Skin of body (tissue), 2 donors: Measurements from ENCODE around the gene MYRIP. TPM values are rescaled to one million over a fixed set of nuclear protein-coding genes. Genes with fewer than 3 reads are reported as not detected.
"Not testable (repeated sequence)": the region's sequence is repeated elsewhere in the genome, so short reads cannot be mapped to it uniquely, and the experiment has no call there.

ENCODE experiments used
- DNase-seq: peaks from one replicate; lab custom pipeline; 2025; lab: John Stamatoyannopoulos, UW
- total RNA-seq: library from RNA; depleted of rRNA; stranded (reverse); fragments of >200 nt; gene quantifications from one replicate; pipeline ENCODE4 v1.2.3, GENCODE V29; 2014

The MYRIP gene
- total RNA-seq, 1 donor from 2014 or later: 0.99 TPM

DNA sequence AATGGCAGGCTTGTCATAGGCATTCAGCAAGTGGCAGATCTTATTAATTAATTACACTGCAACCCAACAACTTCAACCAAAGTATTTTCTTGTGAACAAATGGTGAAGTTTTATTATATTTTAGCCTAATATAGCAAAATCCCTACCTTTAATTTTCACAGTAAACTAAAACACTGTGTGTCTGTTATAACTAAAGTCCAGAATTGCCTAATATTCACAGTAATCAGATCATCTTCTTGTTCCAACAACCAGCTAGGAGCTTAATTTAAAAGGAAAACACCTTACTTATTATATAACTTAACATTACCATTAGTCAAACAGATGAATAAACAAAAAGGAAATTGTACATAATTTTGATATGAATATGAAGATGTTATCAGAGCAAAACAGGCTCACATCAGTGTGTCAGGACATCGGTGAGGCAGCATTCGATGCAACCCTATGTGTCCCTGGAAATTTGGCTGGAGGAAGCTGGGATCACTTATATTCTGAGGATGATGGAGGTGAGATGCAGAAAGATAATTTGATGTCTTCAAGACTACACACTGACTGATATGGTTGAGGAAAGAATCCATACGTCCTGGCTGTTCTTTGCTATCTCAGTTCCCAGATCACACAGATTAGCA is 310.8 kb downstream of the MYRIP start:
- DNase-seq: no peak

DNA sequence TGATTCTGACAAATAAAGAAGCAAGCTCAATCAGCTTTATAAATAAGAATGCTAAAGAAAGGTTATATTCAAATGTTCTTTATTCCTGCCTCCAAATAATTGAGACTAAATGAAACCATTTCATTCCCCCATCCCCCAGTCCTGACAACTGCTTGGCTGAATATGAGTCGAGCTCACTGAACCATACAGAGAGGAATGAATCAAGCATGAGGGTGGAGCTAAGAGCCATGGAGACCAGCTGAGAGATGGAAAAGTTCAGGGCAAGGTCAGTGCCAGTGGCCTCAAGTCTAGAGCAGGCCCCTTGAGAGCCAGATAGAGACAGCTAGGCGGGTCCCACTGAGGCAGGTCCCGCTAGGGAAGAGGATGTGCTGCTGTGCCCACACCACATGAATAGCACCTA is 311.4 kb downstream of the MYRIP start:
- no peak for DNase-seq

DNA sequence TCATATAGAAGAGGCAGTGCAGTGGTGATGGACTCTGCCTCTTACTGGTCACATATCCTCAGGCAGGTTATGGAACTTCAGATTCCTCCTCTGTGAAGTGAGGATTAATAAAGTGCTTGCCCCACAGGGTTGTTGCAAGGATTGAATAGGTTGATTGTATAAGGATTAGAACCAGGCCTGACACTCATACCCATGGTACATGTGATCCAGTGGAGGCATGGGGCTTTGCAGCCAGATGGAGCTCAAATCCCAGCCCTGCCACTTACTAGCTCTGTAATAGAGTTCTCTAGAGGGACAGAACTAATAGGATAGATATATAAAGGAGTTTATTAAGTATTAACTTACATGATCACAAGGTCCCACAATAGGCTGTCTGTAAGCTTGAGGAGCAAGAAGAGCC is 315.5 kb downstream of the MYRIP start:
- DNase-seq: no peak

DNA sequence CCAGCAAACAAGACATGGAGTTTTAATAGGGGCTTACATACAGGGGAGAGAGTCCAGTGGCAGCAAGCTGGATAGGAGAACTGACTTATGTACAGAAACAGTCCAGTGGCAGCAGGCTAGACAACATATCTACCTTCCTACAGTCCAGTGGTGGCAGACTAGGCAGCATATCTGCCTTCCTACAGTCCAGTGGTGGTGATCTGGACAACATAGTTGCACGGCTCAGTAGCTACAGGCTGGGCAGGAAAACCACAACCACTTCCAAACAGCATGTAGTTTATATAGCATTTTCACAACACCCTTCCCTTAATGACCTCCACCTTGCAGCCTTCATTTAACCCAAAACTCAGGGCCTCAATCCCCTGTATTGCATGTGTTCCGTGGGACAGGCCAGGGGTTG is 318.8 kb downstream of the MYRIP start:
- DNase-seq: no peak

DNA sequence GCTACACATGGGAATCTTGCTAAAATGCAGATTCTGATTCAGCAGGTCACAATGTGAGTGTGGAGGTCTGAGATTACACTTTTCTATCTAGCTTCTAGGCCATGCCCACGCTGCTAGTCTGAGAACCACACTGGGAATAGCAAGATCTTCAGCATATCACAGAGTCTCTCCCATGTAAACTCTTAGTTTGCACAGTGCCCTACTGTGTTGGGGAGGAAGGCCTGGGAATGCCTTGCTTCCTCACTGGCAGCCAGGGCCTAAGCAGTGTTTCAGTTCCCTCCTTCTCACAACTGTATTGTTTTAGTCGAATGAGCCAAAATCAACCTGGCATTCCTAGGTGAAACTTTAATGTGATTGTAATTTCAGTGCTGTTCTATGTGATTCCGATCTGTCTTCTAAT is 320.1 kb downstream of the MYRIP start:
- no peak for DNase-seq

DNA sequence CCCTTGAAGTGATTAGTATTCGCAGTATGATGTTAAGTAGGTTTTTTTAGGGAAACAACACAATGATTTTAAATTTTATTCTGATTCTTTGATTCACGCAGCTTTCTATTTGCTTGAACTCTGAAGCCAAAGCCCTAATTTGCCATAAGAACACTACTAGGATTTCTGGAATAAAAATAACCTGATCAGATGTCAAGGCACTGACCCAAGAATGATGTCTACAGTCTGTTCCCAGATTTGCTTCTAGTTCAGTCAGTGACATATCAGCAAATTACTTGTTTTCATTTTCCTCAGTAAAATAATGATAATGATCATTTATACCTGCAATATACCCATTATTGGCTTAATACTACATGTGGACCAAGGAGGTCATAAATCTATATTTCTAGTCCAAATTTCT is 320.6 kb downstream of the MYRIP start:
- DNase-seq: peak; percentile 27

DNA sequence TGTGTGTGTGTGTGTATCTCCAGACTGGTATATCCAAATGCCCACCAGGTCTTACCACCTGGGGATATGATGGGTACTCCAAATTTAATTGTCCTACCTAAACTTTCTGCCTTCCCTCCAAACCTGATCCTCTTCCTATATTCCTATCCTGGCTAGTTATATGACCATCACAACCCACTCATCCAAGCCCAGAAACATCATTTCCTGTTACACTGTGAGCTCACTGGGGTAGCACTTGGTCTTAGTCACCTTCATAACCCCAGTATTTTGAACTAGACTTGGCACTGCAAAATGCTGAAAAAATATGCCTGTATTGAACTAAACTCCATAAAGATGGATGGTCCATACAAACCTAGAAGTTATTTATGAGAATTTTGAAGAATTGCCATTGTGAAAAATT is 321.3 kb downstream of the MYRIP start:
- no peak for DNase-seq

DNA sequence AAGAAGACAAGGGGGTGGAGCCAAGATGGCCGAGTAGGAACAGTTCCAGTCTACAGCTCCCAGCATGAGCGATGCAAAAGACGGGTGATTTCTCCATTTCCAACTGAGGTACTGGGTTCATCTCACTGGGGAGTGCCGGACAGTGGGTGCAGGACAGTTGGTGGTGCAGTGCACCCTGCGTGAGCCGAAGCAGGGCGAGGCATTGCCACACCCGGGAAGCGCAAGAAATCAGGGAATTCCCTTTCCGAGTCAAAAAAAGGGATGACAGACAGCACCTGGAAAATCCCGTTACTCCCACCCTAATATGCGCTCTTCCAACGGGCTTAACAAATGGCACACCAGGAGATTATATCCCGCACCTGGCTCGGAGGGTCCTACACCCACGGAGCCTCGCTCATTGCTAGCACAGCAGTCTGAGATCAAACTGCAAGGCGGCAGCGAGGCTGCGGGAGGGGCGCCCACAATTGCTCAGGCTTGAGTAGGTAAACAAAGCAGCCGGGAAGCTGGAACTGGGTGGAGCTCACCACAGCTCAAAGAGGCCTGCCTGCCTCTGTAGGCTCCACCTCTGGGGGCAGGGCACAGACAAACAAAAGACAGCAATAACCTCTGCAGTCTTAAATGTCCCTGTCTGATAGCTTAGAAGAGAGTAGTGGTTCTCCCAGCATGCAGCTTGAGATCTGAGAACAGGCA is 324.6 kb downstream of the MYRIP start:
- not testable (repeated sequence) for DNase-seq

DNA sequence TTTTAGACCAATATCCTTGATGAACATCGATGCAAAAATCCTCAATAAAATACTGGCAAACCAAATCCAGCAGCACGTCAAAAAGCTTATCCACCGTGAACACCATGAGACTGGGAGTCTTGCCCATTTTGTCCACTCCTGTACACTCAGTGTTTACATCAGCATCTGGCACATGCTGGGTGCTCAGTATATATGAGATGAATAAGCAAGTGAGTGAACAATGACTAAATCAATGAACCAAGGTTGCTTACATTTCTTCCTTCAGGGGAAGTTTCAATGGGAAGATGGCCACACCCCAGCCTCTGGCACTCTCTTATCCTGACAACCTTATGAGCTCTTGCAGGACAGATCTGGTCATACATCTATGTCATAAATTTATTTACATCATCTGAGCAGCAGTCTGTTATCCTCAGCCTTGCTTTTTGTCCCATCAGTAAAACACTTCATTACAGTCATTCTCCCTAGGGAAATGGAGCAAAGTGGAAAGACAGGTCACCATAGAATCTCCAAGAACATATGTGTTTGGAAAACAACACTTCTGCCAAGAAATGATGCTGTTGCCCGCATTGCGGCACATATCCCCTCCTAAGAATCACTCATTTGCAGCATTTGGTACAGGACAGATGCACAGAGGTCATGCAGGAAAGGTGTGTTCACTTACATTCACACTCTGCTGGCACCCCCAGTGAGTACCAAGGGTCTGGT is 328.3 kb downstream of the MYRIP start:
- DNase-seq: no peak

DNA sequence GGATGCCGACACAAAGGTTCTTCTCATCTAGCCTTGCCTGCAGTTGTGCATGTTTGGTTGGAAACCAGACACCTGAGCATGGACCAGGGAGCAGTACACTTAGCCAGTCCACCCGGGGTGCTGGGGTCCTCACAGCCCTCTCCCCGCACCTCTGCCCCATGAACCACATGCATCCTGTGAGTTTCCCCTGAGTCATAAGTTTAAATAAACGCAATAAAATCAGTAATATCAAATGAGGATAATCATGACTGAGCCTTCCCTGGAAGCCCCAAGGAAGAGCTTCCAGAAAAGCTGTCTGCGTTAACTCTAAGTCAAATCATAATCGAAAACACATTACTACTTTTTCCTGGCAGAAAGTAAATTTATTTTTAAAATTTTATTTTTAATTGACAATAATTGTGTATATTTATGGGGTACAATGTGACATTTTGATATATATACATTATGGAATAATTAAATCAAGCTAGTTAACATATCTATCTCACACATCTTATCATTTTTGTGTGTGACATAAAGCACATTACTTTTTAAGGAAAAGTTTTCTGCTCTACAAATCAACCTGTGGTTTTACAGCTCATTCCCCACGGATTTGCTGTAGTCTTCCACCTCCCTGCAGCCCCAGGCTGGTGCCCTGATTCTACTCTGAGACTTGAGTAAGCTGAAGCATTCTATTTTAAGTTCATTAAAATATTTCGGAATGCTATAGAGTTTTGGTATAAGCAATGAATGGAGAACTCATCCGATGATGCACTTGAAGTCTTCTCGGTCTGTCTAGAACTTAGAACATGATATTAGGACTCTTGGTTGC is 334.1 kb downstream of the MYRIP start:
- DNase-seq: no peak

DNA sequence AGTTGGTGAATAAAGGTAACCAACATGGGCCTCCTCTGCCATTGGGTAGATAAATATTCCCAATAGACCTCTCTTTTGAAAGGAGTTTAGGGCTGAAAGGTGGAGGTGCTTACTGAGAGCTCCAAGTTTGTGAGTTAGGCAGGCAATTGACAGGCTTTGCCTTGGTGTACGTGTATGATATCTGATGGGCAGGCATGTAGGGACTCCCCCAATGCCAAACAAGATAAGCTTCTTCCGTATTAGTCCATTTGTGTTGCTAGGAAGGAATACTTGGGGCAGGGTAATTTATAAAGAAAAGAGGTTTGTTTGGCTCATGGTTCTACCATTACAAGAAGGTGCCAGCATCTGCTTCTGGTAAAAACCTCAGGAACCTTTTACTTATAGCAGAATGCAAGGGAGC is 339.4 kb downstream of the MYRIP start:
- DNase-seq: no peak

DNA sequence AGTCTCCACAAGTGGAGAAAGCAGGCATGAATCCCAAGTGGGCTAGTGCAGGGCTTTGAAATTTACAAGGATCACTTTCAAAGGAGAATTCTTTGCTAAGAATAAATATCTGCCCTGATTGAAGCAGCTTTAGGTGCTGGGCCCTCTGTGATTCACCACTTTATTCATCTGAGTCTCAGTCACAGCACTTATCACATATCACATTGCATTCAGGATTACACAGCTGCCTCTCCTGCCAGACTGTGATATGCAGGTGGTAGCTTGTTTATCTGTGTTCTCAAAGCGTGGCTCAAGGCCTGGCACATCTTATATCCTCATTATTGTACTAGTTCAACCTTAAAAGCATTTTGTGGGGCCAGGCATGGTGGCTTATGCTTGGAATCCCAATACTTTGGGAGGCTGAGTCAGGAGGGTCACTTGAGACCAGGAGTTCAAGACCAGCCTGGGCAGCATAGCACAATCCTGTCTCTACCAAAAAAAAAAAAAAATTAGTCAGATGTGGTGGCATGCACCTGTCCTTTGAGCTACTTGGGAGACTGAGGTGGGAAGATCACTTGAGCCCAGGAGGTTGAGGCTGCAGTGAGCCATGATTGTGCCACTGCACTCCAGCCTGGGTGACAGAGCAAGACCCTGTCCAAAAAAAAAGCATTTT is 343.2 kb downstream of the MYRIP start:
- no peak for DNase-seq

DNA sequence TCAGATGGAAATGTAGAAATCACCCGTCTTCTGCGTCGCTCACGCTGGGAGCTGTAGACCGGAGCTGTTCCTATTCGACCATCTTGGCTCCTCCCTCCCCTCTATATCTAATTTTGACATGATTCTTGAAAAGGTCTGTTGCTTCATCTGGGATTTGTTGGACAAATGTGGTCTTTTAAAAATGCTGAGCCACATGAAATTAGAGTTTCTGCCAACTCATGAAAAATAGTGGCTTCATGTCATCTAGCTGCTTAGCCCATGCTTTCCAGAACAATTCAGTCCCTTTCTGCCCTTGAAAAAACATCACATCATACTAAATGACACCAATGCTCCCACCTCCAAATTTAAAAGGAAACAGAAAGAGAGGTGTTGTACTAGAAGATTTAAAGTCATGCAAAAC is 351.5 kb downstream of the MYRIP start:
- no peak for DNase-seq

DNA sequence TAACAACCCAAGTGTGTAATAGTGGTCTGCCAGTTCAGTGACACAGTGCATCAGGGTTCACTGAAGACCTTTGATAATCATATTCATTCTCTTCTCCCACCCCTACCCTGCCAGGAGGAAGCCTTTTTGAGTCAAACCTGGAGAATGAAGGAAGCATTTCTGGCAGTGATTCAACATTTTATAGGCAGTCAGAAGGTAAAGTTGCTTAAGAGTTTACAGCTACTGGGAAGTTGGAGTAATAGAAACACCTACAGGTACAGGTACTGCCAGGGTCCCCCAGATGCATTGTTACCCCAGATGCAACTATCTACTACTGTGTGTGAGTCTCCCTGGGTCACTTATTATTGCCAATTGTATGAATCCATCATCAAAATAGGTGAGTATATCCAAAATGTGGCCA is 353.2 kb downstream of the MYRIP start:
- DNase-seq: no peak

DNA sequence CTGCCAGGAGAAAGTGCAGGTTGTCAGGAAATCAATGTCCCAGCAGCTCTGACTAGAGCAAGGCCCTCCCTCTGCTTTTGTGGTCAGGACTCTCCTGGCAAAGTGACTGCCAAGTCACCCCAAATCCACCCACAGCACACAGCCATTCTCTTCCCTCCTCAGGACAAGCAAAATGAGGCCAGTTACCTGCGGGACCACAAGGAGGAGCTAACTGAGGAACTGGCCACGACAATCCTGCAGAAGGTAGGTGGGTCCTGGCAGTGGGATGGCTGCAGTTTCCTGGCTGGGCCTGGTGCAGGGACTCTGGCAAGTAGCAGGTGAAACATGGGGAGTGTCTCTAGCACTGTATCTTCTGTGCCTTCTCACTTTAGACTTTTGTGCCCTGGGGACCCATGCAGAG is 357.6 kb downstream of the MYRIP start:
- DNase-seq: no peak

DNA sequence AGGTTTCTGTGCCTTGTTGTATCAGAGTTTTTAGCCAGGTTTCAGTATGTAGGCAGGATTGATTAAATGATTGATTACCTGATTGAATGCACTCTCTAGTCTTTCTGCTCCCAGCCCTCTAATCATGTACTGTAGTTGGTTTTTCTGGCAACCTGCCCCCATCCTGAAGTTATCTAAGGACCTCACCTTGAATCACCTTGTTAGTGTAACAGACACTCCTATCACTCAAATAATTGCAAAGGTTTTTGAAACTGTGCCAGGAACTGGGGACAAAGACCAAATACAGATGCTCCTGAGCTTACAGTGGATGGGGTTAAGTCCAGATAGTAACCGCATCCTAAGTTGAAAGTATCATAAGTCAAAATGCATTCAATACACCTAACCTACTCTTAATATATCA is 358.5 kb downstream of the MYRIP start:
- no peak for DNase-seq

DNA sequence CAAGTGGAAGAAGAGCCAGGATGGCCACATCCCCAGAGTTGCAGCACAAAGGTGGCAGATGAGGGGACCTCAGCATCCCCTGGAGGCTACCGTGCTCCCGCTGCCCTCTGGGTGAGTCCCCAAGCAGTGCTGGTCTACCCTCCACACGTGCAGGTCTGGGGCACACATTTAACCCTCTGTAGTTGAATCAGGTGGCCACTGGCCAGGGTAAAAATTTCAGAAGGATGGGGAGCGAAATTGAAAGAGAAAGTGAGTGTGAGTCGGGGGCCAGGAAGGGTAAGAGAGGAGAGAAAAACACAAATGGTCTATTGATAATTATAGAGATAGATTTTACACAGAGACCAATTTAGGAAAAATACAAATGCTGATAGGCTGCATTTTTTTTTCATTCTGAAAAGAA is 360.6 kb downstream of the MYRIP start:
- DNase-seq: no peak

DNA sequence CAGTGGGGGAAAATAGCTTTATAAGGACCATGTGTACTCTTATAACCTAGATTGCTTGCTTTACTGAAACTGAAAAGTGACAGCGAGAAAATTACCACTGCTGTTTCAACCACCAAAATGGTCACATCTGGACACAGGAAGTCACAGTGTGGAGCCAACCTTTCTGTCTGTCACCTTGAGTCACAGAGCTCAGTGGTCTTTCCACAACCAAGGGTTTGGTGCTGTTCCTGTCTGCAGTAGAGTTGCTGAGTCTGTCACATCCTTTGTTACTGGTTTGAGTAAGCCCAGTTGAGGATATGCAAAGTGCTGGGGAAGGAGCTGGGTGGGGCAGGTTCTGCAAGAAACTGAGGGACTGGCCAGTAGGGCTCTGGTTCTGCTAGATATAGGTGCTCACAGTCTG is 361.0 kb downstream of the MYRIP start:
- no peak for DNase-seq

DNA sequence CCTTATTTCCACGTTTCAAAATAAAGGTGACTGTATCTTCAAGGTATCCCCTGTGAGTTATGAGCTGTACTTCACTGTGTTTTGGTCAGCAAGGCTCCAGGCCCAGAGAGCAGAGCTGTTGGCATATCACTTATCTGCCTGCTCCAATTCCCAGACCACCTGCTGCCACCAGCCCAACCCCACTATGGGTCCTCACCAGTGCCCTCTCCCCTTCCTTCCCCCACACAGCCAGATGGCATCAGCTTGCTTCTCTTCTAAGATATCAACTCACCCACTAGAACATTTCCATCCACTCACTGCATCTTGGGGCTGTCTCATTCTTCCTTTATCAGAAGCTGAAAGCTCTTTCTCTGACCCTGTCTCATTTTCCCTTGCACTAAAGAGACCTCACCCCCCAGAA is 363.2 kb downstream of the MYRIP start:
- DNase-seq: no peak

DNA sequence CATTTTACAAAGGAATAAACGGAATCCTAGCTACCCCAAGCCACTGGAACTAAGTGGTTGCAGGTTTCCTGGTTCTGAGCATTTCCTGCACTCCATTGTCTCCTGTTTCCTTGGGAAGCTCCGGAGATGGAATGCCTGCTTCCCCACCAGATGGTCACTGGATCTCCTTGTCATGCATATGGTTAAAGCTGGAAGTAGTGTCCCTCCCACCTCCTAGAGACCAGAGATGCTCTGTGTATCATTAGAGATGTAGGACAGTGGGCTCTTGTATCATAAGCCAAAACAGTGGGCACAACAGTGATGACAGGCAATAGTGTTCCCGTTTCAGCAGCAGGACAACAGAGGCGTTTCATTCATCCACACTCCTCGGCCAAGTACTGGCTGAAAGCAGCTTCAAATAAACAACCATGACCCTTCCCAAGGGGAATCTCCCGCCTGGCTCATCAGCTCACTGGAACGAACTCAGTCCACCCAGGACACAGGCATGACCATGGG is 363.9 kb downstream of the MYRIP start:
- no peak for DNase-seq

DNA sequence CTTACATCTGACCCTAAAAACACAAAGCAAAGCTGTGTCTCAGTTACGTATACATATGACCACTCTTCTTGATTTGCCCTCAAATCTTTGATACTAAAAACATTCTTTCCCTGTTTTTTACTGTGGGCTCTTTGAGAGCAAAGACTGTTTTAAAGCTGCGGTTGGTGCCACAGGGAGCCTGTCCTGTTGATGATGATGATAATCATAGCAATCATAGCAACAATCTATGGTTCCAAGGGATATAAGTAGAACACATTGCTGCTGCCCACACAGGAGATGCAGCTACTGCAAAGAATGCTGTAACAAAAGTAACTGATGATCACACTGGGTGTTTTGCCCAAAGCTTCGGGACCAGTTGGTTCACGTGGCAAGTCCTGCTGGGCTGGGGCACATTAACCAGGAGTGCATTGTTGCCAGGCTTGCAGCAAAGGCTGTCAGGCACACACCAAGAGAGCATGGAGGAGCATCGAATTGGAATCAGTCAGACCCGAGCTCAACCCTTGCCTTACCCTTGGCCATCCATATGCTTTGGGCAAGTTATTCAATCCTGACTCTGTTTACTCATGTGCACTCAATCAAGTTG is 368.7 kb downstream of the MYRIP start:
- DNase-seq: no peak
